GM21737 (cell line): Measurements from ENCODE around the gene RBCK1.
"Not testable (repeated sequence)": the region's sequence is repeated elsewhere in the genome, so short reads cannot be mapped to it uniquely, and the experiment has no call there.

Experiments
- ATAC-seq: cut with Tn5 transposase; IDR thresholded peaks from one replicate; pipeline ENCODE4 v1.9.1; 2021; ENCODE audit warnings: mild to moderate bottlenecking, moderate library complexity; ENCODE audit not compliant: unreplicated experiment

Gene RBCK1

GRCh38 chr20:375265-375889 lies 32.7 kb upstream of the RBCK1 start:
- ATAC-seq: no peak

- no peak for ATAC-seq
Observed at GRCh38 chr20:376089-376488, 32.0 kb upstream of the RBCK1 start.

GRCh38 chr20:376750-377149 lies 31.3 kb upstream of the RBCK1 start:
- no peak for ATAC-seq

- not testable (repeated sequence) for ATAC-seq
Observed at GRCh38 chr20:377578-377977, 30.5 kb upstream of the RBCK1 start.

- no peak for ATAC-seq
Observed at GRCh38 chr20:378961-379336, 29.1 kb upstream of the RBCK1 start.

GRCh38 chr20:380763-381580 lies 27.1 kb upstream of the RBCK1 start:
- peak; percentile 53 for ATAC-seq

GRCh38 chr20:381581-382290 lies 26.4 kb upstream of the RBCK1 start:
- peak; percentile 52 for ATAC-seq

GRCh38 chr20:382291-383115 lies 25.6 kb upstream of the RBCK1 start:
- ATAC-seq: no peak

GRCh38 chr20:383889-384288 lies 24.2 kb upstream of the RBCK1 start:
- no peak for ATAC-seq

- no peak for ATAC-seq
Observed at GRCh38 chr20:384723-385122, 23.4 kb upstream of the RBCK1 start.

- no peak for ATAC-seq
Observed at GRCh38 chr20:385448-385847, 22.7 kb upstream of the RBCK1 start.

- not testable (repeated sequence) for ATAC-seq
Observed at GRCh38 chr20:386634-387033, 21.5 kb upstream of the RBCK1 start.

- ATAC-seq: no peak
Observed at GRCh38 chr20:387520-387919, 20.6 kb upstream of the RBCK1 start.

GRCh38 chr20:388034-388994 lies 19.8 kb upstream of the RBCK1 start:
- ATAC-seq: no peak

GRCh38 chr20:389220-389619 lies 18.9 kb upstream of the RBCK1 start:
- ATAC-seq: no peak

- no peak for ATAC-seq
Observed at GRCh38 chr20:391041-391711, 16.9 kb upstream of the RBCK1 start.

- not testable (repeated sequence) for ATAC-seq
Observed at GRCh38 chr20:393296-393695, 14.8 kb upstream of the RBCK1 start.

GRCh38 chr20:396252-396618 lies 11.9 kb upstream of the RBCK1 start:
- ATAC-seq: no peak

- no peak for ATAC-seq
Observed at GRCh38 chr20:396619-397431, 11.3 kb upstream of the RBCK1 start.
